HL-60 (cell line): Measurements from ENCODE around the gene SMURF1.

Experiments
- DNase-seq, 2 experiments: peaks; one replicate each; pipeline ENCODE4 v3.0.0-alpha.2; 2010 to 2020; ENCODE audit warnings: low read depth in 1 of 2, low spot score in 1 of 2
- H3K27ac ChIP-seq: fragments of 250-450 bp; sonication (Bioruptor Pico); replicated peaks from 2 replicates; pipeline ENCODE4 v1.5.1; 2020; ENCODE audit warnings: mild to moderate bottlenecking, moderate library complexity
- H3K27me3 ChIP-seq: fragments of 250-450 bp; sonication (Bioruptor Pico); 2 replicates; pipeline ENCODE4 v1.5.1; 2021; ENCODE audit warnings: mild to moderate bottlenecking, moderate library complexity; ENCODE audit not compliant: insufficient read depth, poor library complexity, severe bottlenecking
- H3K4me3 ChIP-seq: replicated peaks from 2 replicates; pipeline ENCODE4 v1.5.1; 2011; ENCODE audit warnings: mild to moderate bottlenecking, control low read depth, low read length; ENCODE audit not compliant: insufficient read depth
- GABPA ChIP-seq: IDR thresholded peaks from 2 replicates; pipeline ENCODE4 v1.6.1; 2012; ENCODE audit warnings: low read depth
- POLR2AphosphoS5 ChIP-seq: IDR thresholded peaks from 2 replicates; pipeline ENCODE4 v1.6.1; 2012; ENCODE audit warnings: low read depth
- SPI1 ChIP-seq: IDR thresholded peaks from 2 replicates; pipeline ENCODE4 v1.6.1; 2012; ENCODE audit warnings: low read depth, mild to moderate bottlenecking, borderline replicate concordance
- TF ChIP-seq, protein P1 (sequence below): IDR thresholded peaks from 2 replicates; pipeline ENCODE4 v1.6.1; 2012; ENCODE audit warnings: low read depth; ENCODE audit not compliant: insufficient replicate concordance
- TF ChIP-seq, protein P2 (sequence below): IDR thresholded peaks from one replicate; pipeline ENCODE4 v1.5.1; 2011; ENCODE audit warnings: low read length, control low read depth, inconsistent platforms; ENCODE audit not compliant: insufficient read depth

The SMURF1 gene

DNA sequence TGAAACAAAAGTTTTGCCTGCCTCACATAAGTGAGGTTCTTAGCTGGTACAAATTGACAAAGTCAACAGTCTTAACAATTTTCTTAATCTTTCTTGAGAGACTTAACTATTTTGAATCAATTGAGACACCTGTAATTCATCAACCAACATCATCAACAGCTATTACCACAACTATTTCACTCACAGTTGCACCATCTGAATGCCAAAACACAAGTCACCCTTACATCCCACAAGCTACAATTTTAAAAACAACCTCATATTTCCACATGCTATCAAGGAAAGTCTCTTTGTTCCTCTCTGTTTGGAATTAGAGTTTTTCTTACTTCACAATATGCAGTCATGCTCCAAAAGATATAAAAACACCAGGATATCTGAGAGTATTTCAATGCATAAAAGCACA lies 4.9 kb downstream of the SMURF1 start:
- TF ChIP-seq, protein P1, sequence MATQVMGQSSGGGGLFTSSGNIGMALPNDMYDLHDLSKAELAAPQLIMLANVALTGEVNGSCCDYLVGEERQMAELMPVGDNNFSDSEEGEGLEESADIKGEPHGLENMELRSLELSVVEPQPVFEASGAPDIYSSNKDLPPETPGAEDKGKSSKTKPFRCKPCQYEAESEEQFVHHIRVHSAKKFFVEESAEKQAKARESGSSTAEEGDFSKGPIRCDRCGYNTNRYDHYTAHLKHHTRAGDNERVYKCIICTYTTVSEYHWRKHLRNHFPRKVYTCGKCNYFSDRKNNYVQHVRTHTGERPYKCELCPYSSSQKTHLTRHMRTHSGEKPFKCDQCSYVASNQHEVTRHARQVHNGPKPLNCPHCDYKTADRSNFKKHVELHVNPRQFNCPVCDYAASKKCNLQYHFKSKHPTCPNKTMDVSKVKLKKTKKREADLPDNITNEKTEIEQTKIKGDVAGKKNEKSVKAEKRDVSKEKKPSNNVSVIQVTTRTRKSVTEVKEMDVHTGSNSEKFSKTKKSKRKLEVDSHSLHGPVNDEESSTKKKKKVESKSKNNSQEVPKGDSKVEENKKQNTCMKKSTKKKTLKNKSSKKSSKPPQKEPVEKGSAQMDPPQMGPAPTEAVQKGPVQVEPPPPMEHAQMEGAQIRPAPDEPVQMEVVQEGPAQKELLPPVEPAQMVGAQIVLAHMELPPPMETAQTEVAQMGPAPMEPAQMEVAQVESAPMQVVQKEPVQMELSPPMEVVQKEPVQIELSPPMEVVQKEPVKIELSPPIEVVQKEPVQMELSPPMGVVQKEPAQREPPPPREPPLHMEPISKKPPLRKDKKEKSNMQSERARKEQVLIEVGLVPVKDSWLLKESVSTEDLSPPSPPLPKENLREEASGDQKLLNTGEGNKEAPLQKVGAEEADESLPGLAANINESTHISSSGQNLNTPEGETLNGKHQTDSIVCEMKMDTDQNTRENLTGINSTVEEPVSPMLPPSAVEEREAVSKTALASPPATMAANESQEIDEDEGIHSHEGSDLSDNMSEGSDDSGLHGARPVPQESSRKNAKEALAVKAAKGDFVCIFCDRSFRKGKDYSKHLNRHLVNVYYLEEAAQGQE = no peak
- TF ChIP-seq POLR2AphosphoS5 (no peak), SPI1 (no peak), GABPA (no peak)
- TF ChIP-seq, protein P2, sequence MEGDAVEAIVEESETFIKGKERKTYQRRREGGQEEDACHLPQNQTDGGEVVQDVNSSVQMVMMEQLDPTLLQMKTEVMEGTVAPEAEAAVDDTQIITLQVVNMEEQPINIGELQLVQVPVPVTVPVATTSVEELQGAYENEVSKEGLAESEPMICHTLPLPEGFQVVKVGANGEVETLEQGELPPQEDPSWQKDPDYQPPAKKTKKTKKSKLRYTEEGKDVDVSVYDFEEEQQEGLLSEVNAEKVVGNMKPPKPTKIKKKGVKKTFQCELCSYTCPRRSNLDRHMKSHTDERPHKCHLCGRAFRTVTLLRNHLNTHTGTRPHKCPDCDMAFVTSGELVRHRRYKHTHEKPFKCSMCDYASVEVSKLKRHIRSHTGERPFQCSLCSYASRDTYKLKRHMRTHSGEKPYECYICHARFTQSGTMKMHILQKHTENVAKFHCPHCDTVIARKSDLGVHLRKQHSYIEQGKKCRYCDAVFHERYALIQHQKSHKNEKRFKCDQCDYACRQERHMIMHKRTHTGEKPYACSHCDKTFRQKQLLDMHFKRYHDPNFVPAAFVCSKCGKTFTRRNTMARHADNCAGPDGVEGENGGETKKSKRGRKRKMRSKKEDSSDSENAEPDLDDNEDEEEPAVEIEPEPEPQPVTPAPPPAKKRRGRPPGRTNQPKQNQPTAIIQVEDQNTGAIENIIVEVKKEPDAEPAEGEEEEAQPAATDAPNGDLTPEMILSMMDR = no peak
- DNase-seq = no peak
- Histone ChIP-seq H3K27me3 (no peaks in the 10 kb centered on the region), H3K27ac (no peak overlapping the region), H3K4me3 (no peak overlapping the region)

DNA sequence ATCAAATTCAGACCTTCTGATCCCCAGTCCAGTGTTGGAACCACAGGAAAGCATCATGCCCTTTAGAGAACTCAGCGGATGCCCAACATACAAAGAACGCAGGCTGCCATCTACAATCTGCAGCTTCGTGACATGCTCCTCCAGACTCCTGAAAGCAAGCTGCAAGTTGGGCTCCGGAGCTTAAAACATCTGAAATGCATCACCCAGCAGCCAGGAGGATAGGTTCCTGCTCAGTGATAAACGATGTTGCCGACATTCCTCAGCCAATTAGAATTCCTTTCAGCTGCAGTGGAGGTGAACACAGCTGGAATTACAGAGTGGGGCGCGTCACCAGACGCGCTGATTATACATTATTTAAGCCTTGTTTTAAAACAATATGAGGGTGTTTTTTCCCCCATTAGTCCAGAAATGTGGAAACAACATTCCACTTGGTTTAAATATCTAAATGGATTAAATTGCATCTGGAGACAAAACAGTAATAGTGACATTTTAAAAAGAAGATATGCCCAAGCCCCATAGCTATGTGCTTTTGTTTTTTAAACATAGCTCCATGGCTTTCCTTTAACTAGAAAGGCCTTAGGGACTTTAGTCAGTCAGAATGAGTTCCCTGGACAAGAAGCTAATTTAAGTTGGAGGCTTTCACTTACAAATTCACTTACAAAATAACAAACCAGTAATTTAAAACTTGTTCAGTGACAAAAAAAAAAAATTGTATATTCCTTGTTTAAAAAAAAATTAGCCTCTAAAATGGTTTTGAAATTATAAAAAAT lies 6.3 kb downstream of the SMURF1 start:
- Histone ChIP-seq H3K4me3 (no peak overlapping the region), H3K27ac (no peak overlapping the region), H3K27me3 (no peaks in the 10 kb centered on the region)
- TF ChIP-seq SPI1 = no peak
- TF ChIP-seq GABPA = no peak
- TF ChIP-seq, protein P1 = no peak
- TF ChIP-seq POLR2AphosphoS5 = no peak
- TF ChIP-seq, protein P2 = no peak
- no peak for DNase-seq

DNA sequence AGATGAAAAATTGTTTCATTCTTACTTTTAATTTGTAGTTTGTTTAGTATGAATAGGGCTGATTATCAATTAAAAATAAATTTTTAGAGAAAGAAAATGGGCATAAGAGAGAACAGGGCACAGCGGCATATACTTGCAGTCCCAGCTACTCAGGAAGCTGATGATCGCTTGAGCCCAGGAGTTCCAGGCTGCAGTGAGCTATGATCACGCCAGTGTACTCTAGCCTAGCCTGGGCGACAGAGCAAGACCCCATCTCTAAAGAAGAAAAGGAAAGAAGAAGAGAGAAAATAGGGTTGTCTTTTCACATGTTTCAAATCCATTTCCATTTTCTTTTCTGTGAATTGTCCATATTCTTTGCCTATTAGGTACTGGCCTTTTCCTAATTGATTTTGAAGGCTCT lies 8.0 kb downstream of the SMURF1 start:
- DNase-seq = no peak
- Histone ChIP-seq H3K4me3 (no peak overlapping the region), H3K27me3 (no peaks in the 10 kb centered on the region), H3K27ac (no peak overlapping the region)
- no peak for TF ChIP-seq SPI1
- no peak for TF ChIP-seq GABPA
- TF ChIP-seq, protein P1 = no peak
- no peak for TF ChIP-seq POLR2AphosphoS5
